ENCODE measurements around the gene STIL.

DNA sequence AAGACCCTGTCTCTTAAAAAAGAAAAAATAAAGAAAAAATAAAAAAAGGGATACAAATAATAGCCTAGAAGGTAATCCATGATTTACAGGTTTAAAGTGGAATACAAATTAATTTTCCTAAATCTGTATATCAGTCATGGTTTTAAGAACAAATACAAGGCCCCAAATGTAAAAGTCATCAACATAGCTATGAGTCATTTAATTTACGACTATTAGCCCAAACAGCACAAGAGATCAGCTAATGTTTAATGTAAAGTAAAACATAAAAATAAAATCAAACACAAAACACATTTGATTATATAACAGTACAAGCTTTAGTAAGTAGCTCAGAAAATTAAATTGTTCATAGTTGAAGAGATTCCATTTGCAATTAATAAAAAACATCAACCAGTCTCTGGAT lies 61.6 kb downstream of the STIL start:
- TF ChIP-seq, protein P1, sequence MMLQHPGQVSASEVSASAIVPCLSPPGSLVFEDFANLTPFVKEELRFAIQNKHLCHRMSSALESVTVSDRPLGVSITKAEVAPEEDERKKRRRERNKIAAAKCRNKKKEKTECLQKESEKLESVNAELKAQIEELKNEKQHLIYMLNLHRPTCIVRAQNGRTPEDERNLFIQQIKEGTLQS (CRISPR knock-in tag; conservative IDR thresholded peaks at IDR 0.05): no peak
- TF ChIP-seq FOXJ3 (CRISPR knock-in tag; IDR thresholded peaks at IDR 0.05; ENCODE audit: borderline replicate concordance): no peak
